Measurements from ENCODE around the gene C10orf95.
A peak's percentile ranks its signal among the peaks of the same experiment; 100 is the strongest.

Gene C10orf95

DNA sequence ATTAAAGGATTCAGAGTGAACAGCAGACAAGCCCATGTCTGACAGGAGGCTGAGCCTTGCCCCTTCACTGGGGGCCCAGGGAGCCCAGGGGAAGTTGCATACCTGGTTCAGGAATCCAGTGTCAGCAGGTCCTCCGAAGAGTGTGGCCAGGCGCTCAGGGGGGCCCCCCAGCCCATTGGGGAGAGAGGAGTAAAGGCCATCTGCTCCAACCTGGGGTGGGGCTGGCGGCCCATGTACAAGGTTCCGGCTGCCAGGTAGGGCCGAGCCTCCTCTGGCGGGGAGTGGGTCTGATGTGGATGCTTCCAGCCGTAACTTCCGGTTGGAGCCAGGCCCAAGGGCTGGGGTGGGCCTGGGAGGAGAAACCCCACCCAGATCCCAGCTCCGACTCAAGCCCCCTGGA, 35.1 kb downstream of the C10orf95 start:
- no peak for DNase-seq (ENCODE audit: low spot score)

DNA sequence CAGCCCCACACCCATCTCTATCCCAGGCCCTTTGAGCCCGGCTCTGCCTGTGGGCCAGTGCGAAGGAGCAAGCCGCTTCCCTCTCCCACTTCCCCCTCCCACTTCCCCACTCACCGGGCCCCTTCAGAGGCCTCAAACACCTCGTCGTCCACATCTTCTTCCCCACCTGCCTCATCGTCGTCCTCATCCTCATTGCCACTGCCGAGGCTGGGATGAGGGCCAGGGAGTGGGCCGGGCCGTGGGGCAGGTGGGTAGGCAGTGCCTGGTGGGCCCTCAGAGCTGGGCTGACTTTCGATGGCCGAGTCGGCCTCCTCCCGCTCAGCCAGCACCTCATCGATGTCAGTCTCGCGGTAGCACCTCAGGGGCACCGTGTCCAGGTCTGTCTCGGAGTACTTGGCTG, 36.6 kb downstream of the C10orf95 start:
- no peak for DNase-seq (ENCODE audit: low spot score)

GRCh38 chr10:102413806-102414561, 37.4 kb downstream of the C10orf95 start:
- DNase-seq (ENCODE audit: low spot score) = no peak

GRCh38 chr10:102413053-102413705, 38.2 kb downstream of the C10orf95 start:
- peak; percentile 84 for DNase-seq (ENCODE audit: low spot score)

DNA sequence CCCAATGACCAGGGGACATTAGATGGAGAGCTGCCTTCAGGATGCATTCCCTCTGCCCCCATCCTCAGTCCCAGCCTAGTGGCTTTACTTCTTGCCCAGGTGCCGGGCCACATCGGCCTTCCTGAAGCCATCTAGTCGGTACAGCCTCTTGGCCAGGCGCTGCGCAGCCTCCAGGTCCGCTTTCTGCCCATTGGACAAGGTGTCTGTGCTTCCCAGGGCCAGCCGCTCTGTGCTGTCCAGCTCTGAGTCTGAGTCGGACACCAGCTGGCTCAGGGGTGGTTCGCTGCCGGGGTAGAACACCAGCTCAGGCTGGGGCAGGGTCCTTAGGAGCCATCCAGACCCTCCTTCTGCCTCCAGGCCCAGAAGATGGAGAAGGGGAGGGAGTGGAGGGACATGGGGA, 39.0 kb downstream of the C10orf95 start:
- no peak for DNase-seq (ENCODE audit: low spot score)

GRCh38 chr10:102411341-102412255, 39.7 kb downstream of the C10orf95 start:
- no peak for DNase-seq (ENCODE audit: low spot score)

DNA sequence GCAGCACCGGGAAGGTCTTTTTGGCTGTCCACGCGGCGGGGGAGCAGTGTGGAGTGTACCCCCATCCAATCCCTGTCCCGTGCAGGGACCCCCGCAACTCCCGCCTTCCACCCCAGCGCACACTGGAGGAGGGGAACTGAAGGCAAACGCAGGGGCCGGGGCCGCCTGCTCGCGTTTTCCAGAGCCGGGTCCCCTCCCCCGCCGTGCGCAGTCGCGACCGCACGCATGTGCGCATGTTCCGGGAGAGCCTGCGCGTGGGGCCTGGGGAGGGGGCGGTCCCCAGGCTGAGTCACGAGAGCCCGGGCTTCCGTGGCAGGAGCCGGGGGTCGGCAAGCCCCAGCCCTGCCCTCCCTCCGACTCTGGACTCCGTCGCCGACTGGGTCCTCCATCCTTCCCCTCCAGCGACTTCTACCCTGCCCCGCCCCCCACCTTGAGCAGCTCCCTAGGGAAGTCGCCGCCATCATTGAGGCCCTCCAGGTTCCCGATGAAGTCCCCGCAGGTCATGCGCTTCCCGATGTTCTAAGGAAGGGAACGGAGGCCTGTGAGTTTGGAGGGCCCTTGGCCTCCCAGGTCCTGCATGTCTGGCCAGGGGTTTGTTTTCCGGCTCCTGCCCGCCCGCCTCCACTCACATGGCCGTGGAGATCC, 40.8 kb downstream of the C10orf95 start:
- DNase-seq (ENCODE audit: low spot score) = no peak

DNA sequence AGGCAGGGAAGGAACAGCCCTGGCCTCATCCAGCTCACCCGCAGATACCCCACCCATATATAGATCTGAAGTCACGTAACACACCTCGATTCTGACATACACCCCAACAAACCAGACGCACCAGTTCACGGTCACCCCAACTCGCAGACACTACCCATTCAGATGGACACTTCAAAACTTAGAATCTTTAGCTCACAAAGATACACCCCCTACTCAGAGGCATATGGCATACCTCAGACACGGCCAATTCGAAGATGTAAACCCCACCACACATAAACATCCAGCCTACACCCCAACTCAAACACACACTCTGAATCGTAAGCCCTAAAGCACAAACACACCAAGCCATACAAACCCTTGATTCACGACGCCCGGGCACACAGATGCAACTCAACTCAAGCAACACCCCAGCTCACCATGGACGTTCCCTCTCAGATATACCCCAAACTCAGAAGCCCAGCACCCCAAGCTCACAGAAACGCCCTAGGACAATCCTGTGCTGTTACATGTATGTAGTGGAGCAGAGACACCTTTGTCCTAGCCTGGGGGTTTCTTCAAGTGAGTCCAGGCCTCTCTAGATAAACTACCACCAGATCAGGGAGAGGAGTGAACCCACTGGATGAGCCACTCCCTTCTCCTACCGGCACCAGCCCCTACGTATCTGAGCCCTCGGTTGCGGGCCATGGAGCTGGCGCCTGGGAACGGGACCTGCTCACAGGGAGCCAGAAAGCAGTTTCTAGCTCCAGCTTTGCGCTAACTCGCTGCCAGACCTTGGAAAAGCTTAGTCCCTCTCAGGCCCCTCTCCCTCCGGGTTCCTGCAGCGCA, 41.5 kb downstream of the C10orf95 start:
- DNase-seq (ENCODE audit: low spot score) = no peak

DNA sequence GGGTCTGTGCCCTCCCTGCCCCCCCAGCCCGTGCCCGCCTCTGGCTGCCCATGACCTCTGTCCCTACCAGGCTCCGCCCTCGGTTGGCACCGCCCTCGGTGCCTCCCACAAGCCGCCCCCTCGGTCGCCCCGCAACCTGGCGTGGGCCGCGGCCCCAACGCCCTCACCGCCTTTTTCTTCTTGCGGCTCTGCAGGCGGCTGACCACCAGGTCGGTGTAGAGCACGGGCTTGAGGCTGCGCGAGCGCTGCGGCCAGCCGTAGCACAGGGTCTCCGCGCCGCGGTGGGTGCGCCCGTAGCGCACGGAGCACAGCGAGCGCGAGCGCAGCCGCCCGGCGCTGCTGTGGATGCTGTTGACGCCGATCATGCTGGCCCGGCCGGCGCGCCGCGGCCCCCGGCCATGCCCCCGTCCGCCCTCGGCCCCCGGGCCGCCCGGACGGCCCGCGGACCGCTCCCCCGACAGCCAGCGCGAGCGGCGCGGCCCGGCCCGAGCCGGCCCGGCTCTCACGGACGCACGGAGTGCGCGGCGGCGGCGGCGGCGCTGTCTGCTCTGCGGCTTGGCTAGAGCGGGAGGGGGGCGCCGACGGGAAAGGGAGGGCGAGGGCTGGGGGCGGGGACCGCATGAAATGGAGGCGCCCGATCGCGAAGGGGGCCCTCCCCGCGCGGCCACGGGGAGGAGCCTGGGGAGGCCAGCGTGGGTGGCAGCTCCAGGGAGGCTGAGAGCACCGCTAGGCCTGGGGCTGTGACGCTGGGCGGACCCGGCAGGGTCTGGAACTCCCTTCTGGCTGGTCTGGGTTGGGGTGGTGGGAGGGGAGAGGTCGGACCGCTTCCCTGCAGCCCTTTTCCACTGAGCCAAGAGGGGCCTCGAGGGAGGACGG, 42.4 kb downstream of the C10orf95 start:
- DNase-seq (ENCODE audit: low spot score) = peak; percentile 77

GRCh38 chr10:102408131-102408727, 43.1 kb downstream of the C10orf95 start:
- DNase-seq (ENCODE audit: low spot score) = no peak

GRCh38 chr10:102407425-102408130, 43.8 kb downstream of the C10orf95 start:
- DNase-seq (ENCODE audit: low spot score) = no peak

- no peak for DNase-seq (ENCODE audit: low spot score)
Measured at GRCh38 chr10:102406815-102407214, 44.5 kb downstream of the C10orf95 start.

GRCh38 chr10:102405632-102406031, 45.7 kb downstream of the C10orf95 start:
- no peak for DNase-seq (ENCODE audit: low spot score)

DNA sequence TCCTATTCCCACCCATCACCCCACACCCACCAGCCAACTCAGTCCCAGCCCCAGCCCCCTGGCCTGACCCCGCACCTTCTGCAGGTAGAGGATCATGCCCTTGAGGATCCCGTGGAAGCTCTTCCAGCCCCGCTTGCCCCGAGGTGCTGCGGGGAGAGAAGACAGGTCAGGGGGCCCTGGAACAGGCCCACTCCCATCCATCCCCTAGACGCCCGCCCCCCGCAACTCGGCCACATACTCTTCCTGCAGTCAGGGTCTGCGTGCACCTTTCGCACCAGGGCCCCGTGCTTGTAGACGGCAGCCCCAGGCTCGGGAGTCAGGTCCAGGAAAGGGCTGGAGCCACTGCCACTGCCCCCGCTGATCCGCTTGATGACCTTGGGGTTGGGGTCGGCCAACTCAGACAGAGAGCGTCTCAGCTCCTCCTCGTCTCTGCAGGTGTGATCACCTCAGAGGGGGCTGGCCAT, 46.2 kb downstream of the C10orf95 start:
- DNase-seq (ENCODE audit: low spot score) = no peak

DNA sequence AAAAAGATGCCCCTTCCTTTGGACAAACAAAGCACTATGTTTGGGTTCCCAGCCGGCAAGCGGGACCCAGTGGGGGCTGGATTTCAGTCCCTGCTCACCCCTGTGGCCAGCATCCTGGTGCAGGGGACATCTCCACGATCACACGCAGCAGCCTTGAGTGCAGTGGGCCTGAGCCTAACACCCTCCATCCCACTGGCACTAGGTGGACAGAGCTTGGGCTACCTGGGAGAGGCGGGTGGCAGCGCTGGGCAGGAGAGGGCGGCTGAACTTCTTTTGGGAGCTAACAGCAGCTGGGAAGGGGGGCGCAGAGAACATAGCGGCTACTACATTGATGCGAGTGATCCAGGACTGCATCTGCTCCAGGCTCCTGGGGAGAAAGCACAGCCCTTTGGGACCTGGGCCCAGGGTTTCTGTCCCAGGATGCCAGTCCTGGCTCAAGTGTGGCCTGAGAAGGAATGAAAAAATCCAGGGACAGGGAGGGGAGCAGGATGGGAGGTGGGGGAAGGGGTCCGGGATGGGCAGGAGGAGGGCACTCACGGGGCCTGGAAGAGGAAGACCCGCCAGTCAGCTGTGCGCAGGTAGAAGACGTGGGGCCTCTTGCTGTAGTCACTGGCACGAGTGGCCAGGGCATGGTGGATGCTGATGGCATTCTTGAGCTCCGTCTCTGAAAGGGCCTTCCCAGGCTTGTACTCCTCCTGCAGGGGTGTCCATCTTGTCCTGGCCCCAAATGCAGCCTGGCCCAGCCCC, 46.8 kb downstream of the C10orf95 start:
- no peak for DNase-seq (ENCODE audit: low spot score)

GRCh38 chr10:102403115-102403514, 48.2 kb downstream of the C10orf95 start:
- DNase-seq (ENCODE audit: low spot score) = no peak

GRCh38 chr10:102402512-102402896, 48.8 kb downstream of the C10orf95 start:
- DNase-seq (ENCODE audit: low spot score) = no peak

GRCh38 chr10:102401735-102402511, 49.4 kb downstream of the C10orf95 start:
- no peak for DNase-seq (ENCODE audit: low spot score)
